HCT116 (cell line): ENCODE data around the gene KLHDC10. TPM values are rescaled to one million over a fixed set of nuclear protein-coding genes. Genes with fewer than 3 reads are reported as not detected.

ENCODE experiments used
- ATAC-seq: fragments of 200-7000 bp; cut with Tn5 transposase; 2 replicates; pipeline ENCODE4 v1.9.1; 2020; ENCODE audit warnings: mild to moderate bottlenecking, moderate library complexity
- BruUV-seq: library from RNA; stranded (reverse); fragments of 400-500 nt; replicated peaks from 2 replicates; lab custom pipeline; 2021; lab: Mats Ljungman, UMichigan
- CTCF ChIA-PET: fragments of 300-600 bp; sonication (Branson Sonifier 250); formaldehyde crosslinking; loops from one replicate; lab custom pipeline; 2021; ENCODE audit warnings: antibody characterized with exemption; lab: Charles Lee
- POLR2A ChIA-PET: fragments of 300-600, 350-600 bp; sonication (Branson Sonifier 250); formaldehyde crosslinking; loops from one replicate; lab custom pipeline; 2021; ENCODE audit warnings: antibody characterized with exemption; lab: Charles Lee
- RAD21 ChIA-PET, 2 experiments: fragments of 300-600 bp; sonication (Branson Sonifier 250); formaldehyde crosslinking; loops; one replicate each; lab custom pipeline; 2023; ENCODE audit warnings: low total read pairs in 2 of 2; ENCODE audit not compliant: uncharacterized antibody in 2 of 2, unreplicated experiment in 2 of 2, low non-redundant PET in 1 of 2; lab: Charles Lee
- DNase-seq: peaks from one replicate; pipeline ENCODE4 v3.0.0-alpha.2; 2010; ENCODE audit warnings: low read depth, low spot score
- H2AFZ ChIP-seq: fragments of 200-600 bp; shearing (Covaris generic), sonication (generic); 2 replicates; pipeline ENCODE4 v1.6.1; 2017; ENCODE audit warnings: low read depth, mixed run types, mixed read lengths, antibody characterized with exemption, low read length; ENCODE audit not compliant: poor library complexity, severe bottlenecking
- H3K27ac ChIP-seq: 2 replicates; pipeline ENCODE4 v1.5.1; 2012; ENCODE audit warnings: low read depth, low read length
- H3K27me3 ChIP-seq: fragments of 200-600 bp; sonication (generic); 2 replicates; pipeline ENCODE4 v1.6.1; 2016; ENCODE audit warnings: mixed run types, low read length, mixed read lengths; ENCODE audit not compliant: insufficient read depth
- H3K36me3 ChIP-seq, 2 experiments: fragments of 200-500 bp in 1 of 2; fragments of 200-600 bp in 1 of 2; sonication (Bioruptor generic) in 1 of 2; sonication (generic) in 1 of 2; 2 replicates each; pipeline versions ENCODE4 v1.5.1 to v1.6.1; 2014 to 2016; ENCODE audit warnings: low read length in 2 of 2, inconsistent platforms in 1 of 2, mixed read lengths in 1 of 2, mixed run types in 1 of 2; ENCODE audit not compliant: insufficient read depth in 2 of 2, control insufficient read depth in 1 of 2
- H3K4me1 ChIP-seq, 2 experiments: fragments of 200-600 bp in 1 of 2; sonication (generic) in 1 of 2; 2 replicates each; pipeline versions ENCODE4 v1.5.1 to v1.6.1; 2012 to 2017; ENCODE audit warnings: low read length in 2 of 2, inconsistent platforms in 1 of 2, mild to moderate bottlenecking in 1 of 2, mixed read lengths in 1 of 2, mixed run types in 1 of 2, moderate library complexity in 1 of 2; ENCODE audit not compliant: insufficient read depth in 2 of 2, control insufficient read depth in 1 of 2
- H3K4me2 ChIP-seq: fragments of 200-600 bp; sonication (generic); 2 replicates; pipeline ENCODE4 v1.6.1; 2017; ENCODE audit warnings: mixed run types, low read length, mixed read lengths
- H3K4me3 ChIP-seq, 2 experiments: fragments of 200-600 bp in 1 of 2; sonication (generic) in 1 of 2; replicated peaks in 1 of 2; 2 replicates each; pipeline ENCODE4 v1.5.1; 2011 to 2016; ENCODE audit warnings: low read length in 2 of 2, control low read depth in 1 of 2, low read depth in 1 of 2, mild to moderate bottlenecking in 1 of 2, mixed read lengths in 1 of 2, mixed run types in 1 of 2
- H3K79me2 ChIP-seq: fragments of 200-600 bp; sonication (generic); 2 replicates; pipeline ENCODE4 v1.6.1; 2017; ENCODE audit warnings: mild to moderate bottlenecking, mixed run types, low read length, moderate library complexity, mixed read lengths; ENCODE audit not compliant: insufficient read depth
- H3K9ac ChIP-seq: fragments of 200-600 bp; sonication (generic); 2 replicates; pipeline ENCODE4 v1.6.1; 2016; ENCODE audit warnings: low read length, mixed read lengths
- H3K9me2 ChIP-seq: fragments of 200-600 bp; sonication (generic), shearing (Covaris generic); 2 replicates; pipeline ENCODE4 v1.6.1; 2017; ENCODE audit warnings: mixed run types, mild to moderate bottlenecking, moderate library complexity; ENCODE audit not compliant: insufficient read depth
- H3K9me3 ChIP-seq, 2 experiments: fragments of 200-500 bp in 1 of 2; fragments of 200-600 bp in 1 of 2; sonication (Bioruptor generic) in 1 of 2; sonication (generic) in 1 of 2; 2 replicates each; pipeline ENCODE4 v1.6.1; 2014 to 2017; ENCODE audit warnings: low read length in 2 of 2, mixed read lengths in 2 of 2, inconsistent platforms in 1 of 2, low read depth in 1 of 2, mild to moderate bottlenecking in 1 of 2, mixed run types in 1 of 2, moderate library complexity in 1 of 2; ENCODE audit not compliant: control insufficient read depth in 1 of 2, insufficient read depth in 1 of 2
- H4K20me1 ChIP-seq: fragments of 200-600 bp; sonication (generic), shearing (Covaris generic); 2 replicates; pipeline ENCODE4 v1.6.1; 2017; ENCODE audit warnings: mixed run types, mild to moderate bottlenecking, moderate library complexity; ENCODE audit not compliant: insufficient read depth
- CEBPB ChIP-seq: IDR thresholded peaks from 2 replicates; pipeline ENCODE4 v1.6.1; 2012; ENCODE audit warnings: low read depth
- ELF1 ChIP-seq: IDR thresholded peaks from 2 replicates; pipeline ENCODE4 v1.6.1; 2012; ENCODE audit warnings: low read depth, borderline replicate concordance
- EZH2 ChIP-seq: fragments of 200-600 bp; sonication (generic); IDR thresholded peaks from 2 replicates; pipeline ENCODE4 v1.6.1; 2017; ENCODE audit warnings: antibody characterized with exemption, mixed run types
- EZH2phosphoT487 ChIP-seq: fragments of 200-600 bp; IDR thresholded peaks from 2 replicates; pipeline ENCODE4 v1.6.1; 2018; ENCODE audit warnings: antibody characterized with exemption, borderline replicate concordance
- FOSL1 ChIP-seq: IDR thresholded peaks from 2 replicates; pipeline ENCODE4 v1.6.1; 2012; ENCODE audit warnings: low read depth
- JUND ChIP-seq: IDR thresholded peaks from 2 replicates; pipeline ENCODE4 v1.6.1; 2012
- POLR2A ChIP-seq: IDR thresholded peaks from 2 replicates; pipeline ENCODE4 v1.7.0; 2011; ENCODE audit warnings: borderline replicate concordance; ENCODE audit not compliant: insufficient read depth, insufficient read length; ENCODE audit errors: extremely low read depth
- POLR2AphosphoS5 ChIP-seq: IDR thresholded peaks from 2 replicates; pipeline ENCODE4 v1.6.1; 2011; ENCODE audit warnings: mild to moderate bottlenecking, low read depth, low read length, moderate library complexity
- RAD21 ChIP-seq: IDR thresholded peaks from 2 replicates; pipeline ENCODE4 v1.6.1; 2012; ENCODE audit warnings: low read depth, mild to moderate bottlenecking
- SP1 ChIP-seq: IDR thresholded peaks from 2 replicates; pipeline ENCODE4 v1.6.1; 2012; ENCODE audit warnings: low read depth
- SRF ChIP-seq: IDR thresholded peaks from 2 replicates; pipeline ENCODE4 v1.6.1; 2012; ENCODE audit warnings: low read depth
- TCF7L2 ChIP-seq: IDR thresholded peaks from 2 replicates; pipeline ENCODE4 v1.7.0; 2011; ENCODE audit warnings: borderline replicate concordance, inconsistent platforms; ENCODE audit not compliant: insufficient read depth, insufficient read length; ENCODE audit errors: extremely low read depth
- YY1 ChIP-seq: IDR thresholded peaks from 2 replicates; pipeline ENCODE4 v1.6.1; 2011; ENCODE audit warnings: low read length, low read depth, moderate library complexity, mild to moderate bottlenecking; ENCODE audit not compliant: insufficient replicate concordance; ENCODE audit errors: extremely low read depth
- ZNF274 ChIP-seq: fragments of 200-500 bp; sonication (Bioruptor generic); IDR thresholded peaks from 2 replicates; pipeline ENCODE4 v1.6.1; 2014; ENCODE audit warnings: mild to moderate bottlenecking, low read depth, low read length, inconsistent platforms
- intact Hi-C: fragments of 100-400 bp; cut with micrococcal nuclease; formaldehyde crosslinking; loops from 2 replicates; pipeline ENCODE4 v1.10.0; 2022
- total RNA-seq: library from RNA; stranded (reverse); gene quantifications from one replicate; pipeline ENCODE4 v1.2.1, GENCODE V29; 2021; ENCODE audit not compliant: unreplicated experiment
- TF ChIP-seq, protein P1 (sequence below), 3 experiments: fragments of 200-600 bp in 1 of 3; sonication (generic) in 1 of 3; IDR thresholded peaks in 2 of 3; conservative IDR thresholded peaks in 1 of 3; 2 replicates each; pipeline ENCODE4 v1.5.1; 2012 to 2017; ENCODE audit warnings: low read depth in 2 of 3, low read length in 2 of 3, antibody characterized with exemption in 1 of 3, borderline replicate concordance in 1 of 3, control low read depth in 1 of 3, mild to moderate bottlenecking in 1 of 3, mixed read lengths in 1 of 3, mixed run types in 1 of 3, moderate library complexity in 1 of 3; ENCODE audit not compliant: insufficient read depth in 1 of 3
- TF ChIP-seq, protein P2 (sequence below): IDR thresholded peaks from 2 replicates; pipeline ENCODE4 v1.6.1; 2012

KLHDC10 gene
- total RNA-seq, 1 experiment from 2014 or later = 25.8 TPM

DNA sequence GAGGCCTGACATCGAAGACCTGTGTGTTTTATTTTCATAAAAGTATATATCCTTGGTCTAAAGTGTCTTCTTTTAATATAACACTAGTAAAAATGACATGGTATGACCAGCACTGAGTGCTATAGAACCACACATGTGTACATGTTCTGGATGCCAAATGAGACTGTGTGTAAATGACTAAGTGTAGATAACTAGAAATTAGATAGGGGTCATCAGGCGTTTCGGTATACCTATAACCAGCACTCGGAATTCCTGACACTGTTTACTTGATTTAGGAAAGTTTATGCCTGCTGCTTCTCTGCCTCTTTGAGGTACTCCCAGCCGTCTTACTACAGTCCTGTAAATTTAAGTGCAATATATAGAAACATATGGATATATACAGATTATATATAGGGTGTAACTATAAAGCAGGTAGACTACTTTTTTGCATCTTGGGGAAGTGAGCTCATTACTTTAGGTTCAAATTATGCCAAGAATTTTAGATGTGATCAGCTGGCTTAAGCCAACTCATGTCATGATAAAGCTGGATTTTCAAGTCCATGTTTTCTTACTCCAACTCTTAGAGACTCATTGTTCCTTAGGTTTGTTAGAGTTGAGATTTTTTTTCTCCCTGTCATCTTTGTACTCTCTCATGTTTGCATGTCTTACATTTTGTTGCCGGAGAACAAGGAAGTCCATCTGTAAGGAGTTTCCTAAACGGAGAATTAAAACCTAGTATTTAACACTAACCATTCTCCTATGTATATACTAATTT is 62.9 kb downstream of the KLHDC10 start:
- H3K36me3 ChIP-seq = peaks cover 11 to 14% of the 10 kb centered on the region in 2 experiments; a peak in 2 of 4 replicates
- intact Hi-C loops = no loop called here
- POLR2A ChIA-PET = interaction anchor here (1.2 kb wide), 1 partner anchor 13 kb away, joined by 3 read pairs; no protein-coding TSS in a partner anchor
- DNase-seq (no peak), ATAC-seq (no peak)
- no peak overlapping the region for H2AFZ ChIP-seq
- H3K4me1 ChIP-seq = peaks cover 0 to 8% of the 10 kb centered on the region in 2 experiments; a peak in 2 of 4 replicates
- no peak overlapping the region for H3K27ac ChIP-seq
- H3K4me3 ChIP-seq = no peak overlapping the region
- H3K9me3 ChIP-seq = no peaks in the 10 kb centered on the region
- BruUV-seq = no TSS peak
- no peak overlapping the region for H3K9ac ChIP-seq
- no peaks in the 10 kb centered on the region for H4K20me1 ChIP-seq
- H3K27me3 ChIP-seq = no peaks in the 10 kb centered on the region
- no peak overlapping the region for H3K4me2 ChIP-seq
- CTCF ChIA-PET = no interaction called here
- RAD21 ChIA-PET = no interaction called here
- no peaks in the 10 kb centered on the region for H3K79me2 ChIP-seq
- TF ChIP-seq, protein P1, sequence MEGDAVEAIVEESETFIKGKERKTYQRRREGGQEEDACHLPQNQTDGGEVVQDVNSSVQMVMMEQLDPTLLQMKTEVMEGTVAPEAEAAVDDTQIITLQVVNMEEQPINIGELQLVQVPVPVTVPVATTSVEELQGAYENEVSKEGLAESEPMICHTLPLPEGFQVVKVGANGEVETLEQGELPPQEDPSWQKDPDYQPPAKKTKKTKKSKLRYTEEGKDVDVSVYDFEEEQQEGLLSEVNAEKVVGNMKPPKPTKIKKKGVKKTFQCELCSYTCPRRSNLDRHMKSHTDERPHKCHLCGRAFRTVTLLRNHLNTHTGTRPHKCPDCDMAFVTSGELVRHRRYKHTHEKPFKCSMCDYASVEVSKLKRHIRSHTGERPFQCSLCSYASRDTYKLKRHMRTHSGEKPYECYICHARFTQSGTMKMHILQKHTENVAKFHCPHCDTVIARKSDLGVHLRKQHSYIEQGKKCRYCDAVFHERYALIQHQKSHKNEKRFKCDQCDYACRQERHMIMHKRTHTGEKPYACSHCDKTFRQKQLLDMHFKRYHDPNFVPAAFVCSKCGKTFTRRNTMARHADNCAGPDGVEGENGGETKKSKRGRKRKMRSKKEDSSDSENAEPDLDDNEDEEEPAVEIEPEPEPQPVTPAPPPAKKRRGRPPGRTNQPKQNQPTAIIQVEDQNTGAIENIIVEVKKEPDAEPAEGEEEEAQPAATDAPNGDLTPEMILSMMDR (IDR thresholded peaks at IDR 0.05 in 2 of 3, conservative IDR thresholded peaks at IDR 0.05 in 1 of 3; ENCODE audit: borderline replicate concordance in 1 of 3, insufficient read depth in 1 of 3, low read depth in 2 of 3, low read length in 2 of 3) = no peak
- TF ChIP-seq JUND (no peak), FOSL1 (no peak), EZH2phosphoT487 (no peak), YY1 (no peak), RAD21 (no peak), ELF1 (no peak), TCF7L2 (no peak), POLR2A (no peak), POLR2AphosphoS5 (no peak), EZH2 (no peak), SRF (no peak), CEBPB (no peak), ZNF274 (no peak), SP1 (no peak)
- TF ChIP-seq, protein P2, sequence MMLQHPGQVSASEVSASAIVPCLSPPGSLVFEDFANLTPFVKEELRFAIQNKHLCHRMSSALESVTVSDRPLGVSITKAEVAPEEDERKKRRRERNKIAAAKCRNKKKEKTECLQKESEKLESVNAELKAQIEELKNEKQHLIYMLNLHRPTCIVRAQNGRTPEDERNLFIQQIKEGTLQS = no peak
- no peaks in the 10 kb centered on the region for H3K9me2 ChIP-seq
